NT2/D1 (cell line): ENCODE results near the gene RALGPS1.

Source experiments
- YY1 ChIP-seq: IDR thresholded peaks from 2 replicates; pipeline ENCODE4 v1.6.1; 2011; ENCODE audit not compliant: insufficient read length, insufficient read depth
- ZNF274 ChIP-seq: IDR thresholded peaks from 2 replicates; pipeline ENCODE4 v1.6.1; 2011; ENCODE audit warnings: mild to moderate bottlenecking, low read depth, low read length

DNA sequence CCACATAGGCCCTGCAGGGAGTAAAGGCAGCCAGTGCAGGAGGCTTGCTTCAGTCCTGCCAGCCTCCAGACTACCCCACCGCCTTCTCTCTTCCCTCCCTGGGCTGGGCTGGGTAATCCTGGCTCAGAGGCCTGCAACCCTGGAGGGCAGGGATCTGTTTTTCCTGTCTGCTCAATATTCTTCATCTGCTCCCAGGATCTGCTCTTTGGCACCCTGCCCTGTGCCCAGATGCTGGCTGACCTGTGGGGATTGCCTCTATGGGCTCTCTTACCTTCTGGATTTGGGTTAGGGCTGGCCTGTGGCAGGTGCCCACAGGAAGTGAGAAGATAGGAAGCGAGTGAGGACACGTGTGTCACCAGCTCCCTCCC, 215.1 kb downstream of the RALGPS1 start:
- no peak for TF ChIP-seq YY1
- TF ChIP-seq ZNF274, result no peak
